ENCODE data around the gene DNAH12. TPM values are rescaled to one million over a fixed set of nuclear protein-coding genes. Genes with fewer than 3 reads are reported as not detected.

The DNAH12 gene
- total and polyA plus RNA-seq, 9 of the 15 experiments (the other 6 are each of a cell fraction or from before 2014, with no cell fraction given) = 0.01 to 0.04 (median 0.01) TPM; not detected in 5

GRCh38 chr3:57557085-57557537 is 13.0 kb upstream of the DNAH12 start:
- H3K9me3 ChIP-seq (replicated peaks; ENCODE audit: control insufficient read depth, insufficient read depth, low read depth, low read length) = peaks cover 6% of the 10 kb centered on the region
- intact Hi-C loops (cut with micrococcal nuclease) = loop anchor here (2.0 kb wide), 1 partner anchor 40 kb away; the partner anchor contains the start of gene ARF4
- DNase-seq (ENCODE audit: extremely low read depth in 1 of 4, low spot score in 3 of 4) (peak; percentile 14 to 55 (median 26)), FAIRE-seq (peak; percentile 23), ATAC-seq (peak; percentile 69)
- H3K36me3 ChIP-seq (ENCODE audit: control insufficient read depth, insufficient read depth, low read length) = peaks cover 27% of the 10 kb centered on the region
- H3K4me1 ChIP-seq (replicated peaks in 1 of 2; ENCODE audit: control insufficient read depth in 2 of 2, insufficient read depth in 2 of 2, low read length in 2 of 2) = peaks cover 10 to 26% of the 10 kb centered on the region in 2 experiments; a peak in 4 of 5 replicates
- H3K4me3 ChIP-seq = peak overlapping the region; percentile 70
- 0 out of 2 replicates have a peak, but pooled peaks cover 6% of the 10 kb centered on the region for H4K20me1 ChIP-seq (replicated peaks; ENCODE audit: control insufficient read depth, insufficient read depth, low read length)
- H3K4me2 ChIP-seq (ENCODE audit: insufficient read depth, low read length) = peak overlapping the region; percentile 94
- POLR2A ChIA-PET = interaction anchor here (0.6 to 2.0 kb wide), 7 partner anchors 9 to 379 kb away, joined by 3 to 7 read pairs (median 3); partner anchors contain the start of gene ARF4
- H3K27me3 ChIP-seq (ENCODE audit: control insufficient read depth in 2 of 2, insufficient read depth in 2 of 2, low read length in 2 of 2) = no peaks in the 10 kb centered on the region
- peak overlapping the region; percentile 91 to 98 for H3K9ac ChIP-seq (ENCODE audit: insufficient read depth in 1 of 2, low read depth in 2 of 2, low read length in 2 of 2)
- peaks cover 50% of the 10 kb centered on the region for H3K79me2 ChIP-seq (ENCODE audit: control insufficient read depth, insufficient read depth, low read length)
- in situ Hi-C loops (cut with MboI) = no loop called here
- 0 out of 2 replicates have a peak, but pooled peaks have one; percentile 11 for TF ChIP-seq ARID4B (CRISPR knock-in tag; IDR thresholded peaks at IDR 0.05)
- TF ChIP-seq NFIC (IDR thresholded peaks at IDR 0.05) = no peak
- TF ChIP-seq TFAP4 (CRISPR knock-in tag; IDR thresholded peaks at IDR 0.05; ENCODE audit: borderline replicate concordance) = 0 out of 2 replicates have a peak, but pooled peaks have one; percentile 23
- TF ChIP-seq SIN3A (IDR thresholded peaks at IDR 0.05; ENCODE audit: borderline replicate concordance in 2 of 2, control insufficient read depth in 1 of 2, low read depth in 2 of 2, low read length in 2 of 2) = peak in 1 of 2 experiments; percentile 41; a peak in 1 of 4 replicates
- 0% methylated on average over 19 of the region's 29 CpGs for WGBS (ENCODE audit: insufficient coverage, low coverage, missing lambda C conversion rate)
- H3K27ac ChIP-seq (ENCODE audit: extremely low read depth, low read depth, low read length) = peak overlapping the region; percentile 99
- H2AFZ ChIP-seq (ENCODE audit: low read depth, low read length) = no peak overlapping the region
- BruUV-seq (replicated peaks) = no TSS peak
- CTCF ChIA-PET (ENCODE audit: low intra/inter-chr PET ratio) = no interaction called here
- H3K9me1 ChIP-seq (ENCODE audit: control insufficient read depth, insufficient read depth, low read length) = no peaks in the 10 kb centered on the region
